K562 (cell line): ENCODE results near the gene DNAAF8. TPM values are rescaled to one million over a fixed set of nuclear protein-coding genes. Genes with fewer than 3 reads are reported as not detected.
A peak's percentile ranks its signal among the peaks of the same experiment; 100 is the strongest.

Experiments used
- ATAC-seq: fragments of 200-7000 bp; cut with Tn5 transposase; 3 replicates; pipeline ENCODE4 v1.9.1; 2020; ENCODE audit warnings: moderate library complexity
- BruUV-seq: library from RNA; stranded (reverse); fragments of 400-500 nt; replicated peaks from 2 replicates; lab custom pipeline; 2021; lab: Mats Ljungman, UMichigan
- CTCF ChIA-PET: fragments of 300-600 bp; formaldehyde crosslinking; extraction: SDS; loops from one replicate; lab custom pipeline; 2021; ENCODE audit warnings: low intra/inter-chr PET ratio; lab: Yijun Ruan, JAX
- POLR2A ChIA-PET: fragments of 300-600, 350-650 bp; sonication (Branson Sonifier 250); formaldehyde crosslinking; extraction: SDS; loops from one replicate; lab custom pipeline; 2021; ENCODE audit warnings: antibody characterized with exemption, inconsistent platforms; lab: Yijun Ruan, JAX
- DNase-seq, 4 experiments: peaks; one replicate each; pipeline versions ENCODE4 v3.0.0 to v3.0.0-alpha.2; 2011 to 2018; ENCODE audit warnings: low spot score in 3 of 4, mixed read lengths in 3 of 4; ENCODE audit errors: extremely low read depth in 1 of 4
- FAIRE-seq: peaks from 2 replicates; lab custom pipeline; 2011; peaks lifted over from hg19 to GRCh38; lab: Jason Lieb, UNC
- H2AFZ ChIP-seq: 2 replicates; pipeline ENCODE4 v1.6.0; 2011; ENCODE audit warnings: low read depth, low read length, control low read depth, inconsistent platforms
- H3K27ac ChIP-seq: fragments of 200-600 bp; 3 replicates; pipeline ENCODE4 v1.8.0; 2011; ENCODE audit warnings: low read depth, mild to moderate bottlenecking, control low read depth, inconsistent platforms, low read length, moderate library complexity, mixed read lengths; ENCODE audit errors: extremely low read depth
- H3K27me3 ChIP-seq, 2 experiments: fragments of 300-600 bp in 1 of 2; 2 replicates in 1 of 2; 3 replicates in 1 of 2; pipeline versions ENCODE4 v1.6.0 to v1.8.0; 2011; ENCODE audit warnings: inconsistent platforms in 2 of 2, low read length in 2 of 2, mild to moderate bottlenecking in 1 of 2, mixed read lengths in 1 of 2, moderate library complexity in 1 of 2; ENCODE audit not compliant: control insufficient read depth in 2 of 2, insufficient read depth in 2 of 2
- H3K36me3 ChIP-seq: fragments of 300-600 bp; 3 replicates; pipeline ENCODE4 v1.8.0; 2011; ENCODE audit warnings: mild to moderate bottlenecking, low read length, inconsistent platforms; ENCODE audit not compliant: control insufficient read depth, insufficient read depth
- H3K4me1 ChIP-seq, 2 experiments: fragments of 200-600 bp in 1 of 2; replicated peaks in 1 of 2; 2 replicates in 1 of 2; 3 replicates in 1 of 2; pipeline versions ENCODE4 v1.5.1 to v1.8.0; 2011; ENCODE audit warnings: inconsistent platforms in 2 of 2, low read length in 2 of 2, mild to moderate bottlenecking in 1 of 2, mixed read lengths in 1 of 2, moderate library complexity in 1 of 2; ENCODE audit not compliant: control insufficient read depth in 2 of 2, insufficient read depth in 2 of 2
- H3K4me2 ChIP-seq: 2 replicates; pipeline ENCODE4 v1.6.1; 2011; ENCODE audit warnings: low read length, control low read depth, inconsistent platforms, mixed read lengths; ENCODE audit not compliant: insufficient read depth
- H3K4me3 ChIP-seq: fragments of 200-600 bp; sonication (generic), shearing (Covaris generic); 2 replicates; pipeline ENCODE4 v1.5.1; 2016; ENCODE audit warnings: control low read depth, inconsistent platforms
- H3K79me2 ChIP-seq: fragments of 200-600 bp; 3 replicates; pipeline ENCODE4 v1.8.0; 2011; ENCODE audit warnings: low read length, inconsistent platforms; ENCODE audit not compliant: control insufficient read depth, insufficient read depth
- H3K9ac ChIP-seq, 2 experiments: 2 replicates each; pipeline versions ENCODE4 v1.6.0 to v1.6.1; 2011; ENCODE audit warnings: low read depth in 2 of 2, low read length in 2 of 2, control low read depth in 1 of 2, inconsistent platforms in 1 of 2, mild to moderate bottlenecking in 1 of 2, mixed read lengths in 1 of 2; ENCODE audit not compliant: insufficient read depth in 1 of 2
- H3K9me1 ChIP-seq: one replicate; pipeline ENCODE4 v1.6.0; 2011; ENCODE audit warnings: inconsistent platforms, mild to moderate bottlenecking, low read length, moderate library complexity; ENCODE audit not compliant: control insufficient read depth, insufficient read depth
- H3K9me3 ChIP-seq: replicated peaks from 2 replicates; pipeline ENCODE4 v1.5.1; 2011; ENCODE audit warnings: low read depth, low read length, inconsistent platforms; ENCODE audit not compliant: control insufficient read depth, insufficient read depth
- H4K20me1 ChIP-seq: replicated peaks from 2 replicates; pipeline ENCODE4 v1.6.1; 2011; ENCODE audit warnings: low read length, inconsistent platforms, mixed read lengths; ENCODE audit not compliant: control insufficient read depth, insufficient read depth
- E2F6 ChIP-seq, 2 experiments: IDR thresholded peaks; 2 replicates each; pipeline ENCODE4 v1.6.1; 2011; ENCODE audit warnings: borderline replicate concordance in 1 of 2, control low read depth in 1 of 2, low read depth in 1 of 2, low read length in 1 of 2, mild to moderate bottlenecking in 1 of 2, mixed read lengths in 1 of 2, moderate library complexity in 1 of 2; ENCODE audit not compliant: insufficient read depth in 1 of 2, insufficient read length in 1 of 2, poor library complexity in 1 of 2, severe bottlenecking in 1 of 2; ENCODE audit errors: extremely low read depth in 1 of 2
- MGA ChIP-seq: fragments of 450-650 bp; IDR thresholded peaks from 2 replicates; pipeline ENCODE4 v1.6.1; 2016; ENCODE audit warnings: mild to moderate bottlenecking, moderate library complexity
- PTTG1 ChIP-seq: fragments of 450-650 bp; IDR thresholded peaks from 2 replicates; pipeline ENCODE4 v1.6.1; 2016; ENCODE audit warnings: low read depth, mild to moderate bottlenecking, missing genetic modification characterization, missing compliant biosample characterization
- ZBTB33 ChIP-seq: sonication (generic); formaldehyde crosslinking; IDR thresholded peaks from 2 replicates; pipeline ENCODE4 v1.8.1; 2023; ENCODE audit warnings: mild to moderate bottlenecking, missing genetic modification reagents
- ZFP1 ChIP-seq: fragments of 450-650 bp; formaldehyde crosslinking; IDR thresholded peaks from 2 replicates; pipeline ENCODE4 v1.4.0; 2020; ENCODE audit warnings: mild to moderate bottlenecking, mixed read lengths
- WGBS: fragments of 100-300 bp; shearing (Covaris generic); methylation state at CpG from one replicate; pipeline ENCODE4 v1.1.6; 2016; ENCODE audit warnings: low coverage, mixed read lengths; ENCODE audit not compliant: insufficient coverage; ENCODE audit errors: missing lambda C conversion rate; 5-methylcytosine and 5-hydroxymethylcytosine counted together
- in situ Hi-C: fragments of 300-500 bp; cut with MboI; formaldehyde crosslinking; loops from 4 replicates; pipeline ENCODE4 v1.15.0; 2018; ENCODE audit warnings: inconsistent platforms, mixed read lengths
- intact Hi-C: fragments of 100-400 bp; cut with micrococcal nuclease; formaldehyde crosslinking; loops from 2 replicates; pipeline ENCODE4 v1.14.2; 2022
- polyA plus RNA-seq, 8 experiments: library from polyadenylated mRNA; depleted of rRNA in 4 of 8; stranded (reverse) in 5 of 8; unstranded in 3 of 8; fragments of >200 nt; fragmentation: Nextera tagmentation in 2 of 8; fragmentation: Illumina TruSeq in 1 of 8; extraction: Ambion mirVana in 2 of 8; extraction: Trizol in 1 of 8; gene quantifications; 2 replicates each; pipeline versions ENCODE4 v1.2.1 to v1.2.3, GENCODE V29; 2011 to 2014; ENCODE audit warnings: inconsistent platforms in 1 of 8, missing spikeins in 1 of 8
- total RNA-seq, 7 experiments: library from RNA; depleted of rRNA in 6 of 7; stranded (reverse); fragments of >200 nt in 6 of 7; fragmentation: Illumina TruSeq in 2 of 7; extraction: Trizol in 2 of 7; gene quantifications; 2 replicates each; pipeline versions ENCODE4 v1.2.1 to v1.2.3, GENCODE V29; 2011 to 2021; ENCODE audit warnings: low replicate concordance in 1 of 7

DNAAF8 gene
- total and polyA plus RNA-seq, 9 of the 15 experiments (the other 6 are each of a cell fraction or from before 2014, with no cell fraction given) = 0.04 to 0.12 (median 0.10) TPM; not detected in 6

DNA sequence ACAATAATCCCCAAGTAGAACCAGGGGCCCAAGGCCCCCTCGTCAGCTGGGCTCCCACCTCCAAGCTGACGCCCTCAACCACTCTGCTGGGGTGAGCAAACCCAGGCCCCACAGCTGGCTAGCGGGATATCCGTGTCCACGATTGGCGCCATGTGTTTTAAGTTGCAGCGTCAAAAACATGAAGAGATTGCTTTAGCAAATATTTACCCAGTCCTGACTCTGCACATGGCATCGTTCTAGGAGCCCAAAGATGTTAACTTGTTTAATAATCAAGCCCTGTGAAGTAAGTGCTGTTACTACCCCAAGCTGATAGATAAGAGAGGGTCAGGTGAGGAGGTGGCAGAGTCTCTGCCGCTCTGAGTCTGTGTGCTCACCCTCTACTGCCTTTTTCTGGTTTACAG is 54.2 kb downstream of the DNAAF8 start:
- Histone ChIP-seq H3K4me1 (peaks cover 19 to 36% of the 10 kb centered on the region in 2 experiments; a peak in 4 of 5 replicates), H3K79me2 (no peaks in the 10 kb centered on the region), H3K36me3 (no peaks in the 10 kb centered on the region), H3K4me3 (no peak overlapping the region), H4K20me1 (no peaks in the 10 kb centered on the region), H3K9ac (peak overlapping the region in 1 of 2 experiments; percentile 73; a peak in 1 of 4 replicates), H3K27ac (no peak overlapping the region), H3K9me1 (no peaks in the 10 kb centered on the region), H2AFZ (peak overlapping the region; percentile 63), H3K9me3 (no peaks in the 10 kb centered on the region), H3K27me3 (no peaks in the 10 kb centered on the region), H3K4me2 (0 out of 2 replicates have a peak overlapping the region, but pooled peaks have one; percentile 0)
- intact Hi-C loops = no loop called here
- DNase-seq (no peak), FAIRE-seq (peak; percentile 15), ATAC-seq (peak; percentile 24)
- WGBS = 37% methylated on average over 9 of the region's 9 CpGs
- ChIA-PET CTCF (no interaction called here), POLR2A (interaction anchor here (0.6 to 1.7 kb wide), 4 partner anchors 9 to 568 kb away, joined by 3 to 4 read pairs (median 4); partner anchors contain the start of genes ANKS3 and DNAAF8)
- in situ Hi-C loops = no loop called here
- no TSS peak for BruUV-seq
- TF ChIP-seq MGA (peak; percentile 44), PTTG1 (no peak), E2F6 (IDR thresholded peaks at IDR 0.05; ENCODE audit: borderline replicate concordance in 1 of 2, extremely low read depth in 1 of 2, insufficient read depth in 1 of 2, insufficient read length in 1 of 2, low read depth in 1 of 2, low read length in 1 of 2, poor library complexity in 1 of 2, severe bottlenecking in 1 of 2) (peak in 1 of 2 experiments; percentile 47), ZBTB33 (CRISPR knock-in tag) (peak; percentile 99), ZFP1 (no peak)
